CD4-positive, alpha-beta T cell (primary cell): ENCODE data around the gene EQTN. TPM values are rescaled to one million over a fixed set of nuclear protein-coding genes. Genes with fewer than 3 reads are reported as not detected.

Experiments
- ATAC-seq: fragments of 200-7000 bp; cut with Tn5 transposase; one replicate; pipeline ENCODE4 v1.10.0; 2022; ENCODE audit warnings: mild to moderate bottlenecking; ENCODE audit not compliant: poor library complexity
- CTCF ChIA-PET: fragments of 350-600 bp; sonication (Branson Sonifier 250); formaldehyde crosslinking; loops from one replicate; lab custom pipeline; 2021; ENCODE audit warnings: antibody characterized with exemption, inconsistent platforms; lab: Charles Lee
- POLR2A ChIA-PET: fragments of 350-600 bp; sonication (Branson Sonifier 250); formaldehyde crosslinking; loops from one replicate; lab custom pipeline; 2021; ENCODE audit warnings: antibody characterized with exemption, inconsistent platforms; lab: Charles Lee
- DNase-seq, 14 experiments: peaks; one replicate each; pipeline ENCODE4 v3.0.0-alpha.2; 2013 to 2020; ENCODE audit warnings: mixed read lengths in 2 of 14
- H3K27ac ChIP-seq, 2 donors: one replicate each; pipeline versions ENCODE4 v1.5.1 to v1.7.0; 2013; ENCODE audit warnings: low read length in 2 of 2, low read depth in 1 of 2, mild to moderate bottlenecking in 1 of 2
- H3K27me3 ChIP-seq, 2 experiments: 1 replicate in 1 of 2; 2 replicates in 1 of 2; pipeline versions ENCODE4 v1.6.1 to v1.7.0; 2013; ENCODE audit warnings: low read length in 2 of 2, control low read depth in 1 of 2, mild to moderate bottlenecking in 1 of 2, moderate library complexity in 1 of 2; ENCODE audit not compliant: insufficient read depth in 2 of 2, control insufficient read depth in 1 of 2
- H3K36me3 ChIP-seq: one replicate; pipeline ENCODE4 v1.6.1; 2013; ENCODE audit warnings: low read length, control low read depth; ENCODE audit not compliant: insufficient read depth
- H3K4me1 ChIP-seq: one replicate; pipeline ENCODE4 v1.6.1; 2013; ENCODE audit warnings: low read length, control low read depth; ENCODE audit not compliant: insufficient read depth
- H3K4me3 ChIP-seq: one replicate; pipeline ENCODE4 v1.5.1; 2013; ENCODE audit warnings: mild to moderate bottlenecking, low read length, moderate library complexity
- H3K9me3 ChIP-seq, 2 experiments: 1 replicate in 1 of 2; 2 replicates in 1 of 2; pipeline versions ENCODE4 v1.6.1 to v1.7.0; 2013; ENCODE audit warnings: low read length in 2 of 2, mild to moderate bottlenecking in 2 of 2, control low read depth in 1 of 2, moderate library complexity in 1 of 2; ENCODE audit not compliant: control insufficient read depth in 1 of 2, insufficient read depth in 1 of 2
- H3K27ac Mint-ChIP-seq: one replicate; pipeline ENCODE4 v1.8.0; 2020; ENCODE audit warnings: mixed read lengths
- H3K27me3 Mint-ChIP-seq: one replicate; pipeline ENCODE4 v1.8.0; 2021; ENCODE audit warnings: mixed read lengths
- H3K36me3 Mint-ChIP-seq: one replicate; pipeline ENCODE4 v1.8.0; 2021; ENCODE audit warnings: low read depth, mixed read lengths
- H3K4me1 Mint-ChIP-seq: one replicate; pipeline ENCODE4 v1.8.0; 2021; ENCODE audit warnings: low read depth, mixed read lengths
- H3K4me3 Mint-ChIP-seq: one replicate; pipeline ENCODE4 v1.8.0; 2020; ENCODE audit warnings: mild to moderate bottlenecking, mixed read lengths
- H3K9me3 Mint-ChIP-seq: one replicate; pipeline ENCODE4 v1.8.0; 2020; ENCODE audit warnings: mixed read lengths
- CTCF ChIP-seq: fragments of 200-600 bp; IDR thresholded peaks from one replicate; pipeline ENCODE4 v1.8.0; 2022; ENCODE audit warnings: antibody characterized with exemption, mild to moderate bottlenecking
- intact Hi-C, 2 experiments: fragments of 100-400 bp; cut with DNase I in 1 of 2; cut with micrococcal nuclease in 1 of 2; formaldehyde crosslinking; loops; one replicate each; pipeline versions ENCODE4 v1.15.1 to v1.9.0; 2023 to 2025; cut with DNase I, micrococcal nuclease
- total RNA-seq, 174 experiments: library from RNA in 2 of 174; stranded (reverse) in 2 of 174; gene quantifications; one replicate each; pipeline ENCODE4 v1.2.3 and lab custom pipeline; 2021 to 2026

Gene EQTN
- total RNA-seq, 2 experiments from 2014 or later, result not detected

DNA sequence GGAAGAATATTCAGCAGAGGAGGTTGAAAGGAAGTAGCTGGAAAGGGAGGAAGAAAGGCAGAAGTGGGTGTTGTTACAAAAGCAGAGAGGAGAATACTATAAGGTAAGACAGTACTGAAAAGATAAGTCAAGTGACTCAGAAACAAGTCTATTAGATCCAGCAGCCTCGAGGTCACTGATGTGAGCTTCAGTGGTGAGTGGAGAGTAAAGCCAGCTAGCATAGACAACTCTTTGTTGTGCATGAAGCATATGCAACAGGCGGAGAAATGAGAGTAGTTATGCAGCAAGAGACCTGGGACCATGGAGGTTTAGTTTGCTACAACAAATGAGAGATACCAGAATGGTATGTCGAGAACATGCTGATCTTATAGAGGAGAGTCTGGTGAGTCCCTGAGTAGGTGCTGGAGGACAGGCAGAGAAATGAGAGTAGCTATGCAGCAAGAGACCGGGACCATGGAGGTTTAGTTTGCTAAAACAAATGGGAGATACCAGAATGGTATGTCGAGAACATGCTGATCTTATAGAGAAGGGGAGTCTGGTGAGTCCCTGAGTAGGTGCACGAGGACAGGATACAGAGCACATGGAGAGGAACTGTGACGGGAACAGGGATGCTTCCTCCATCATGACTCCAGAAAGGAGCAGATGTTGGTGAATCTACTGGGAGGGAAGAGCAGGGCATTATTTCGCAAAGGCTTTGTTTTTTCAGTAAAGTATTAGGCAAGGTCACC, 36.0 kb downstream of the EQTN start:
- no peaks in the 10 kb centered on the region for H3K36me3 Mint-ChIP-seq
- DNase-seq, result no peak
- TF ChIP-seq CTCF, result no peak
- Histone ChIP-seq H3K4me3 (no peak overlapping the region), H3K27ac (no peak overlapping the region), H3K27me3 (no peaks in the 10 kb centered on the region), H3K4me1 (no peaks in the 10 kb centered on the region), H3K36me3 (no peaks in the 10 kb centered on the region), H3K9me3 (no peaks in the 10 kb centered on the region)
- ATAC-seq, result no peak
- H3K4me1 Mint-ChIP-seq, result no peaks in the 10 kb centered on the region
- intact Hi-C loops, result no loop called here
- ChIA-PET POLR2A (no interaction called here), CTCF (no interaction called here)
- H3K27me3 Mint-ChIP-seq, result no peaks in the 10 kb centered on the region
- no peak overlapping the region for H3K4me3 Mint-ChIP-seq
- H3K9me3 Mint-ChIP-seq, result no peaks in the 10 kb centered on the region
- no peak overlapping the region for H3K27ac Mint-ChIP-seq

DNA sequence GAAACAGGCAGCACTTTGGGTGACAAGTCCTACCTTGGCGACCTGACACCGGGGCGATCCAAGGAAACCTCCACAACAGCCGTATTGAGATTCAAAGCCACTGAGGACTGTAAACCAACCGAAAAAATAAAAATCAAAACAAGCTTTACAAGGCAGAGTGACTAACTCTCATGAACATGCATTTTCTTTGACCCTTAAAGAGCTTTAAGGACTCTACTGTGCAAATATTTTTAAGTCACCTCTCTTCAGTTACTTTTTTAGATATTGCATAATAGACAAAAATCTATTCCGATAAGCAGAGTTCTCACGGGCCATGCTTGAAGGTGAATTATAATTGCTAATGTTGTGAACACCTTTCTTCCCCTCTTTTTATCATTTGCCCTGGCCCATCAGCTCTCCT, 38.3 kb downstream of the EQTN start:
- intact Hi-C loops, result no loop called here
- ChIA-PET POLR2A (no interaction called here), CTCF (no interaction called here)
- H3K9me3 Mint-ChIP-seq, result no peaks in the 10 kb centered on the region
- no peaks in the 10 kb centered on the region for H3K27me3 Mint-ChIP-seq
- Histone ChIP-seq H3K27ac (no peak overlapping the region), H3K4me1 (no peaks in the 10 kb centered on the region), H3K36me3 (no peaks in the 10 kb centered on the region), H3K27me3 (no peaks in the 10 kb centered on the region), H3K4me3 (no peak overlapping the region), H3K9me3 (no peaks in the 10 kb centered on the region)
- H3K4me3 Mint-ChIP-seq, result no peak overlapping the region
- H3K4me1 Mint-ChIP-seq, result no peaks in the 10 kb centered on the region
- no peak overlapping the region for H3K27ac Mint-ChIP-seq
- DNase-seq (no peak), ATAC-seq (no peak)
- TF ChIP-seq CTCF, result no peak
- no peaks in the 10 kb centered on the region for H3K36me3 Mint-ChIP-seq

- Histone ChIP-seq H3K4me1 (no peaks in the 10 kb centered on the region), H3K9me3 (peaks cover 0 to 6% of the 10 kb centered on the region in 2 experiments), H3K27me3 (no peaks in the 10 kb centered on the region), H3K4me3 (no peak overlapping the region), H3K36me3 (no peaks in the 10 kb centered on the region), H3K27ac (no peak overlapping the region)
- ChIA-PET CTCF (no interaction called here), POLR2A (no interaction called here)
- TF ChIP-seq CTCF, result no peak
- Mint-ChIP-seq H3K27ac (no peak overlapping the region), H3K4me3 (no peak overlapping the region), H3K36me3 (no peaks in the 10 kb centered on the region), H3K9me3 (peaks cover 3% of the 10 kb centered on the region), H3K4me1 (no peaks in the 10 kb centered on the region), H3K27me3 (peaks cover 20% of the 10 kb centered on the region)
- no peak for ATAC-seq
- DNase-seq, result no peak
- intact Hi-C loops, result no loop called here
These were observed 48.2 kb downstream of the EQTN start for GRCh38 chr9:27248702-27249101.
